Upper lobe of right lung (tissue), 1 donor: ENCODE results near the gene STARD8. TPM values are rescaled to one million over a fixed set of nuclear protein-coding genes. Genes with fewer than 3 reads are reported as not detected.

Experiments
- ATAC-seq: fragments of 200-7000 bp; cut with Tn5 transposase; one replicate; pipeline ENCODE4 v1.9.1; 2020; ENCODE audit warnings: mild to moderate bottlenecking, moderate library complexity
- DNase-seq: peaks from one replicate; pipeline ENCODE4 v3.0.0-alpha.2; 2020
- H3K27ac ChIP-seq: fragments of 200-600 bp; one replicate; pipeline ENCODE4 v1.8.0; 2022
- H3K27me3 ChIP-seq: fragments of 200-600 bp; one replicate; pipeline ENCODE4 v1.8.0; 2022; ENCODE audit warnings: mild to moderate bottlenecking
- H3K36me3 ChIP-seq: fragments of 200-600 bp; one replicate; pipeline ENCODE4 v1.8.0; 2022
- H3K4me1 ChIP-seq: fragments of 200-600 bp; one replicate; pipeline ENCODE4 v1.8.0; 2022
- H3K4me3 ChIP-seq: fragments of 200-600 bp; one replicate; pipeline ENCODE4 v1.8.0; 2022; ENCODE audit warnings: mild to moderate bottlenecking
- H3K9me3 ChIP-seq: fragments of 200-600 bp; one replicate; pipeline ENCODE4 v1.8.0; 2022
- intact Hi-C: fragments of 100-400 bp; cut with DNase I; formaldehyde crosslinking; loops from one replicate; pipeline ENCODE4 v1.11.0; 2022
- total RNA-seq: library from RNA; stranded (reverse); fragmentation: NEBNext Ultra II Directional; extraction: Animal tissue kit (Norgen Biotek cat#: 25700); gene quantifications from one replicate; pipeline ENCODE4 v1.2.1, GENCODE V29; 2021
- TF ChIP-seq, protein P1 (sequence below): fragments of 200-600 bp; IDR thresholded peaks from one replicate; pipeline ENCODE4 v1.8.0; 2022; ENCODE audit warnings: antibody characterized with exemption
- donor health status: DM: no; HTN: yes; CAD: no; lungs with severe emphysema.

Gene STARD8
- total RNA-seq, 1 donor from 2014 or later, result 39.4 TPM

DNA sequence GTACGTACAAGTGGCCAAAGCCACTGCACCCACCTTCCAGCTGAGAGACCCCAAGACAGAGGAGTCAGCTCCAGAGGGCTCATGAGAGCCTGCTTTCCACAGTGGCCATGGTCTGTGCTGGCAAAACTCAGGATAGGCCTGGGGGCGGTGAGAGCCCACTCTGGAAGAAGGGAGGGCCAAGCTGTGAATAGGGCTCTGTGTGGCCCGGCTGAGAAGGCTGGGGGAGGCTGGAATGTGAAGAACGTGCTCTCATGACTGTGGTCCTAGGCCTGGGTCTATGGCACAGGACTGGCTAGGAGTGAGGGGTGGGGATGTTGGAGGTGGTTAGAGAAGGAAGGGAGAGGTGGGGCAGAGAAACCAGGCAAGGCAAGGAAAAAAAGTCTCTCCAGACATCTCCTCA lies 13.3 kb downstream of the STARD8 start:
- H3K4me3 ChIP-seq, result no peak overlapping the region
- TF ChIP-seq, protein P1, sequence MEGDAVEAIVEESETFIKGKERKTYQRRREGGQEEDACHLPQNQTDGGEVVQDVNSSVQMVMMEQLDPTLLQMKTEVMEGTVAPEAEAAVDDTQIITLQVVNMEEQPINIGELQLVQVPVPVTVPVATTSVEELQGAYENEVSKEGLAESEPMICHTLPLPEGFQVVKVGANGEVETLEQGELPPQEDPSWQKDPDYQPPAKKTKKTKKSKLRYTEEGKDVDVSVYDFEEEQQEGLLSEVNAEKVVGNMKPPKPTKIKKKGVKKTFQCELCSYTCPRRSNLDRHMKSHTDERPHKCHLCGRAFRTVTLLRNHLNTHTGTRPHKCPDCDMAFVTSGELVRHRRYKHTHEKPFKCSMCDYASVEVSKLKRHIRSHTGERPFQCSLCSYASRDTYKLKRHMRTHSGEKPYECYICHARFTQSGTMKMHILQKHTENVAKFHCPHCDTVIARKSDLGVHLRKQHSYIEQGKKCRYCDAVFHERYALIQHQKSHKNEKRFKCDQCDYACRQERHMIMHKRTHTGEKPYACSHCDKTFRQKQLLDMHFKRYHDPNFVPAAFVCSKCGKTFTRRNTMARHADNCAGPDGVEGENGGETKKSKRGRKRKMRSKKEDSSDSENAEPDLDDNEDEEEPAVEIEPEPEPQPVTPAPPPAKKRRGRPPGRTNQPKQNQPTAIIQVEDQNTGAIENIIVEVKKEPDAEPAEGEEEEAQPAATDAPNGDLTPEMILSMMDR, result no peak
- no peaks in the 10 kb centered on the region for H3K9me3 ChIP-seq
- intact Hi-C loops, result no loop called here
- no peak for DNase-seq
- ATAC-seq, result no peak
- H3K27ac ChIP-seq, result no peak overlapping the region
- no peaks in the 10 kb centered on the region for H3K4me1 ChIP-seq
- no peaks in the 10 kb centered on the region for H3K27me3 ChIP-seq
- no peaks in the 10 kb centered on the region for H3K36me3 ChIP-seq

DNA sequence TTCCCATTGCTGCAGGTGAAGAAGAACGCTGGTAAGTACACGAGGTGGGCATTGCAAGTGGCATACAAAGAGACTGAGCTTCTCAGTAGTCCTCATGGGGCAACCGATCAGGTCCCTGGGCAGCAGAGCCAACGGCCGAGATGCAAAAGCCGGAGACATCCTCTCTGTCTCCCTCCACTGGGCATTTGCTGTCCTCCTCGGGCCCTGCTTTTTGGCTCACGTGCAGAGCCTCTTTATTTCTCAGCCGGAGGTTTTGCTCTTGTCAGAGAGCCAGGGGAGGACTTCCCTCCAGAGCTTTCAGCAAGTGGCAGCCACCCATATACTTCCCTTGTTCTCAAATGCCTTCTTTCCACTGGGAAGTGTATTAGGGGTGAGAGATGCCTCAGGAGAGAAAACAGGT lies 18.0 kb downstream of the STARD8 start:
- TF ChIP-seq, protein P1, result peak; percentile 30
- Histone ChIP-seq H3K36me3 (no peaks in the 10 kb centered on the region), H3K4me1 (no peaks in the 10 kb centered on the region), H3K9me3 (no peaks in the 10 kb centered on the region), H3K27me3 (no peaks in the 10 kb centered on the region), H3K4me3 (no peak overlapping the region), H3K27ac (no peak overlapping the region)
- ATAC-seq (peak; percentile 47), DNase-seq (no peak)
- intact Hi-C loops, result no loop called here

DNA sequence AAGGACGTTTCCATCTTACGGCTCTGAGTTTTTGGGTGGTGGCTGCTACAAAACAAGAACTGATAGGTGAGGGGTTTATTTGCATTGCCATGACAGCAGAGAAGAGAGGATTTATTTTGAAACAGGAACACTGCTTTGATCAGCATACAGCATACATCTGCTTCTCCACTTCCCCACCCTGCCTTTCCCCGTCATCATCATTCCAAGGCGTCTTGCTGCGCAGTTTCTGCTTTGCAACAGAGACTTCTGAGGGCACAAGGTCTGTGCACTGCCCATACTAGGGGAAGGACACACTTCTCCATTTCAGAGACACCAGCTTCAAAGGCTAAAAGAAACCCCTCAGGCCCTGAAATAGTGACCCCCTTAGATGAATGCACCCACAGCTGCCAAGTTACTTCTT lies 19.1 kb downstream of the STARD8 start:
- intact Hi-C loops, result no loop called here
- no peak overlapping the region for H3K4me3 ChIP-seq
- H3K9me3 ChIP-seq, result no peaks in the 10 kb centered on the region
- TF ChIP-seq, protein P1, result no peak
- no peaks in the 10 kb centered on the region for H3K27me3 ChIP-seq
- H3K27ac ChIP-seq, result no peak overlapping the region
- DNase-seq (no peak), ATAC-seq (peak; percentile 80)
- no peaks in the 10 kb centered on the region for H3K36me3 ChIP-seq
- no peaks in the 10 kb centered on the region for H3K4me1 ChIP-seq

DNA sequence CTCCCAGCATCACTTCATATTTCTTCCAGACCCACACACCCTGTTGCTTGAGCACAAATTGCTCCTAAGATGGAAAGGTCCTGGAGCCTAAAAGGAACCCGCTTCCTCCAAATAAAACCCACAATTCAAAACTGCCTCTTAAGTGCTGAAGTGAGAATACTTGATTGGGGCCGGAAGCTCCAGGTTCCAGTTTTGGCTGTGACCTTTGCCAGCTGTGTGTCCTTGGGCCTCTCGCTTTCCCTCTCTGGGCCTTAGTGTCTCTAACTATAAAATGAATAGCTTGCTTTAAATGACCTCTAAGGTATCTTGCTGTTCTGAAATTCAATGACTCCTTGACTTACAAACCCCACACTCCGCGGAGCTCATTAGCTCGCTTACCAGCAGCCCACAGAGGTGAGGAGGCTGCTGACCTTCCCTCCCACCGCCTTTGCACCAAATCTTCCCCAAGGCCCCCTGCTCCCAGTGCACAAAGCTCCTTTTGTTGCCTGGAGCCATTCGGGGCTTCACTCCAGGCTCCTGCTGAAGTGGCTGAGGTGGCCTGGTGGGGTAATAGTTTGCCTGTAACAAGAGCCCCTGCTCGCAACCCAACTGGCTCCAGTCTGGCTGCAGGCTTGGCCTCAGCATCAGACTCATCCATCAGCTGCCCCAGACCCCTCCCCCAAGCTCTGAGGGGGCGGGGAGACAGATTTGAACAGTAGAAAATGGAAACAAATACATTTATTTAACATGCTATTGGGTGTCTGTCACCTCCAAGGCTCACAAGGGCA lies 21.8 kb downstream of the STARD8 start:
- Histone ChIP-seq H3K4me3 (no peak overlapping the region), H3K27me3 (no peaks in the 10 kb centered on the region), H3K27ac (no peak overlapping the region), H3K9me3 (no peaks in the 10 kb centered on the region), H3K36me3 (no peaks in the 10 kb centered on the region), H3K4me1 (no peaks in the 10 kb centered on the region)
- TF ChIP-seq, protein P1, result no peak
- intact Hi-C loops, result no loop called here
- ATAC-seq (no peak), DNase-seq (no peak)

DNA sequence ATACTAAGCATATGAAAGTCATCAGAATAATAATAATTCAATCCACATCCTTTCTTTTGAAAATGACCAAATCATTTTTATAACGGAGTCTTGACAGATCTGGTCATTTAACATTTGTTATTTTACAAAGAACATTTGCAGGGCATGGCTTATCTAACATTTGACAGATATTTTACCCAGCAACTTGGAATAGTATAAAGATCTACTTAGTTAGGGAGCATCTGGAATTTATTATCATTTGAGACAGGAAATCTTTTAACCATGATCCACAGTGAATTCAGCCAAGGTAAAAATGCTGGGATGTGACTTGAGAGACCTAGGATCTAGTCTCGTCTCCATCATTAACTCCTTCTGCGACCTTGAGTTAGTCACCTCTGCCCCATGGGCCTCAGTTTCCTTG lies 22.4 kb downstream of the STARD8 start:
- TF ChIP-seq, protein P1, result no peak
- no peaks in the 10 kb centered on the region for H3K27me3 ChIP-seq
- no peak for ATAC-seq
- intact Hi-C loops, result no loop called here
- H3K36me3 ChIP-seq, result no peaks in the 10 kb centered on the region
- no peaks in the 10 kb centered on the region for H3K9me3 ChIP-seq
- no peak overlapping the region for H3K4me3 ChIP-seq
- no peak for DNase-seq
- H3K4me1 ChIP-seq, result no peaks in the 10 kb centered on the region
- H3K27ac ChIP-seq, result no peak overlapping the region
